WTC11 (cell line): ENCODE measurements around the gene RAB17. TPM values are rescaled to one million over a fixed set of nuclear protein-coding genes. Genes with fewer than 3 reads are reported as not detected.

Source experiments
- ATAC-seq: fragments of 200-7000 bp; cut with Tn5 transposase; 2 replicates; pipeline ENCODE4 v1.10.0; 2021; ENCODE audit warnings: mild to moderate bottlenecking, moderate library complexity
- CTCF ChIA-PET: fragments of 300-600 bp; sonication (Branson Sonifier 250); formaldehyde crosslinking; loops from one replicate; lab custom pipeline; 2021; ENCODE audit warnings: antibody characterized with exemption; lab: Charles Lee
- POLR2A ChIA-PET: fragments of 350-600 bp; sonication (Branson Sonifier 250); formaldehyde crosslinking; loops from one replicate; lab custom pipeline; 2021; ENCODE audit warnings: antibody characterized with exemption; lab: Charles Lee
- DNase-seq: peaks from one replicate; pipeline ENCODE4 v3.0.0; 2021; ENCODE audit warnings: low spot score
- H3K27ac Mint-ChIP-seq: 2 replicates; pipeline ENCODE4 v1.8.0; 2021; ENCODE audit warnings: mixed read lengths
- H3K27me3 Mint-ChIP-seq: 2 replicates; pipeline ENCODE4 v1.8.0; 2021; ENCODE audit warnings: low read depth, mild to moderate bottlenecking, moderate library complexity, mixed read lengths
- H3K36me3 Mint-ChIP-seq: 2 replicates; pipeline ENCODE4 v1.8.0; 2021; ENCODE audit warnings: mixed read lengths
- H3K4me1 Mint-ChIP-seq: 2 replicates; pipeline ENCODE4 v1.8.0; 2022; ENCODE audit warnings: mixed read lengths
- H3K4me3 Mint-ChIP-seq: 2 replicates; pipeline ENCODE4 v1.8.0; 2021; ENCODE audit warnings: mild to moderate bottlenecking, moderate library complexity, mixed read lengths
- H3K9me3 Mint-ChIP-seq: 2 replicates; pipeline ENCODE4 v1.8.0; 2021; ENCODE audit warnings: mixed read lengths
- CREB1 ChIP-seq: sonication (generic); formaldehyde crosslinking; IDR thresholded peaks from 2 replicates; pipeline ENCODE4 v1.8.0; 2023; ENCODE audit warnings: mild to moderate bottlenecking, missing genetic modification reagents
- CREM ChIP-seq: sonication (generic); formaldehyde crosslinking; IDR thresholded peaks from 2 replicates; pipeline ENCODE4 v1.8.1; 2022; ENCODE audit warnings: mild to moderate bottlenecking, missing genetic modification reagents, moderate library complexity
- ELF4 ChIP-seq: sonication (generic); formaldehyde crosslinking; IDR thresholded peaks from 2 replicates; pipeline ENCODE4 v1.8.1; 2022; ENCODE audit warnings: low read depth, mild to moderate bottlenecking, moderate library complexity, missing genetic modification reagents
- FOXK1 ChIP-seq: sonication (generic); formaldehyde crosslinking; IDR thresholded peaks from 2 replicates; pipeline ENCODE4 v1.8.0; 2022; ENCODE audit warnings: mild to moderate bottlenecking, moderate library complexity, missing genetic modification reagents
- GTF2I ChIP-seq: fragments of 250-450 bp; sonication (Bioruptor Pico); conservative IDR thresholded peaks from 2 replicates; pipeline ENCODE4 v1.4.0; 2021; ENCODE audit warnings: mild to moderate bottlenecking
- HMGXB4 ChIP-seq: sonication (generic); formaldehyde crosslinking; IDR thresholded peaks from 2 replicates; pipeline ENCODE4 v1.8.1; 2023; ENCODE audit warnings: mild to moderate bottlenecking, moderate library complexity, missing genetic modification reagents
- IRF2 ChIP-seq: sonication (generic); formaldehyde crosslinking; IDR thresholded peaks from 2 replicates; pipeline ENCODE4 v1.8.0; 2022; ENCODE audit warnings: low read depth, missing genetic modification reagents, borderline replicate concordance
- JAZF1 ChIP-seq: fragments of 250-450 bp; sonication (Bioruptor Pico); IDR thresholded peaks from 2 replicates; pipeline ENCODE4 v1.9.0; 2021; ENCODE audit warnings: moderate library complexity, mild to moderate bottlenecking, inconsistent platforms
- NFATC4 ChIP-seq: fragments of 250-450 bp; sonication (Bioruptor Pico); IDR thresholded peaks from 2 replicates; pipeline ENCODE4 v1.9.0; 2021; ENCODE audit warnings: mild to moderate bottlenecking
- NFE2L1 ChIP-seq: sonication (generic); formaldehyde crosslinking; IDR thresholded peaks from 2 replicates; pipeline ENCODE4 v1.8.1; 2023; ENCODE audit warnings: missing genetic modification reagents
- NFYB ChIP-seq: sonication (generic); formaldehyde crosslinking; conservative IDR thresholded peaks from 2 replicates; pipeline ENCODE4 v1.8.0; 2022; ENCODE audit warnings: low read depth, missing genetic modification reagents
- OVOL2 ChIP-seq: fragments of 250-450 bp; sonication (Bioruptor Pico); IDR thresholded peaks from 2 replicates; pipeline ENCODE4 v1.9.0; 2021; ENCODE audit warnings: mild to moderate bottlenecking, borderline replicate concordance
- SMAD3 ChIP-seq: sonication (generic); formaldehyde crosslinking; IDR thresholded peaks from 2 replicates; pipeline ENCODE4 v1.8.0; 2022; ENCODE audit warnings: missing genetic modification reagents, mild to moderate bottlenecking, borderline replicate concordance
- SMAD4 ChIP-seq: sonication (generic); formaldehyde crosslinking; IDR thresholded peaks from 2 replicates; pipeline ENCODE4 v1.8.0; 2022; ENCODE audit warnings: mild to moderate bottlenecking, missing genetic modification reagents
- SOX15 ChIP-seq: fragments of 250-450 bp; sonication (Bioruptor Pico); IDR thresholded peaks from 2 replicates; pipeline ENCODE4 v1.9.0; 2021; ENCODE audit warnings: mild to moderate bottlenecking
- TCF7 ChIP-seq: sonication (generic); formaldehyde crosslinking; IDR thresholded peaks from 2 replicates; pipeline ENCODE4 v1.8.0; 2022; ENCODE audit warnings: mild to moderate bottlenecking, low read depth, missing genetic modification reagents, moderate library complexity
- ZNF416 ChIP-seq: fragments of 250-450 bp; sonication (Bioruptor Pico); IDR thresholded peaks from 2 replicates; pipeline ENCODE4 v1.9.0; 2021; ENCODE audit warnings: mild to moderate bottlenecking, inconsistent platforms
- ZNF671 ChIP-seq: fragments of 250-450 bp; sonication (Bioruptor Pico); IDR thresholded peaks from 2 replicates; pipeline ENCODE4 v1.8.0; 2021; ENCODE audit warnings: mild to moderate bottlenecking
- total RNA-seq: library from RNA; stranded (reverse); gene quantifications from 3 replicates; pipeline ENCODE4 v1.2.3, GENCODE V29; 2021
- TF ChIP-seq, protein P1 (sequence below): sonication (generic); formaldehyde crosslinking; IDR thresholded peaks from 2 replicates; pipeline ENCODE4 v1.8.1; 2023; ENCODE audit warnings: mild to moderate bottlenecking, missing genetic modification reagents
- TF ChIP-seq, protein P2 (sequence below): sonication (generic); formaldehyde crosslinking; IDR thresholded peaks from 2 replicates; pipeline ENCODE4 v1.8.0; 2023; ENCODE audit warnings: missing genetic modification reagents, mild to moderate bottlenecking, borderline replicate concordance

Gene RAB17
- total RNA-seq, 1 experiment from 2014 or later, result 140 TPM

GRCh38 chr2:237591141-237591881 lies 777 bp upstream of the RAB17 start:
- peaks cover 80% of the 10 kb centered on the region for H3K4me1 Mint-ChIP-seq
- H3K4me3 Mint-ChIP-seq, result peak overlapping the region; percentile 83
- TF ChIP-seq IRF2 (CRISPR knock-in tag) (no peak), NFE2L1 (CRISPR knock-in tag) (no peak)
- peaks cover 15% of the 10 kb centered on the region for H3K36me3 Mint-ChIP-seq
- peak; percentile 85 for DNase-seq
- H3K27ac Mint-ChIP-seq, result peak overlapping the region; percentile 76
- no peaks in the 10 kb centered on the region for H3K9me3 Mint-ChIP-seq
- no peak for ATAC-seq
- POLR2A ChIA-PET, result interaction anchor here (0.8 to 2.4 kb wide), 6 partner anchors 9 to 79 kb away, joined by 3 to 7 read pairs (median 4); no protein-coding TSS in a partner anchor
- no peaks in the 10 kb centered on the region for H3K27me3 Mint-ChIP-seq
- CTCF ChIA-PET, result interaction anchor here (1.1 to 5.5 kb wide), 8 partner anchors 10 to 183 kb away, joined by 3 to 37 read pairs (median 7); no protein-coding TSS in a partner anchor

DNA sequence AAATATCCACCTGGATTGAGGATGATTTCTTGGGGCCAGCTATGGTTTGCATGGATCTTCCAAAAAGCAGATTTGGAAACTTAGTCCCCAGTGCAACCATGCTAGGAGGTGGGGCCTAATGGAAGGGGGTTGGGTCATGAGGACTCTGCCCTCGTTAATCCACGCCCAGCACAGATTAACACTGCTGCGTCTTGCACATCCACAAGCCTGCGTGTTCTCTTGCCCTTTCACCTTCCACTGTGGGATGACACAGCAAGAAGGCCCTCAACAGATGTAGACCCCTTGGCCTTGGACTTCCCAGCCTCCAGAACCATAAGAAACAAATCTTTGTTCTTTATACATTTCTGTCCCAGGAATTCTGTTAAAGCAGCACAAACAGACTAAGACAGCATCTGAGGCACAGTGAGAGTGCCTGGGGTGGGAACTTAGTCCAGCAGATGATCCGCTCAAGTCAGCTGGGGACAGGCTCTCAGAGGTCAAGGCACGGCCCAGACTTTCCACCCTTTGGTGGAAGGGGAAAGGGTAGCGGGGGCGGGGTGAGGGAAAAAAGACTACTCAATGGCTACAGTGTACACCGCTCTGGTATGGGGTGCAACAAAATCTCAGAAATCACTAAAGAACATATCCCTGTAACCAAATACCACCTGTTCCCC lies 2.4 kb downstream of the RAB17 start:
- Mint-ChIP-seq H3K9me3 (no peaks in the 10 kb centered on the region), H3K4me3 (peak overlapping the region; percentile 83), H3K27me3 (no peaks in the 10 kb centered on the region), H3K4me1 (peaks cover 79% of the 10 kb centered on the region), H3K36me3 (peaks cover 28% of the 10 kb centered on the region), H3K27ac (no peak overlapping the region)
- no peak for DNase-seq
- TF ChIP-seq TCF7 (CRISPR knock-in tag), result no peak
- no peak for TF ChIP-seq ELF4 (CRISPR knock-in tag)
- TF ChIP-seq, protein P1, sequence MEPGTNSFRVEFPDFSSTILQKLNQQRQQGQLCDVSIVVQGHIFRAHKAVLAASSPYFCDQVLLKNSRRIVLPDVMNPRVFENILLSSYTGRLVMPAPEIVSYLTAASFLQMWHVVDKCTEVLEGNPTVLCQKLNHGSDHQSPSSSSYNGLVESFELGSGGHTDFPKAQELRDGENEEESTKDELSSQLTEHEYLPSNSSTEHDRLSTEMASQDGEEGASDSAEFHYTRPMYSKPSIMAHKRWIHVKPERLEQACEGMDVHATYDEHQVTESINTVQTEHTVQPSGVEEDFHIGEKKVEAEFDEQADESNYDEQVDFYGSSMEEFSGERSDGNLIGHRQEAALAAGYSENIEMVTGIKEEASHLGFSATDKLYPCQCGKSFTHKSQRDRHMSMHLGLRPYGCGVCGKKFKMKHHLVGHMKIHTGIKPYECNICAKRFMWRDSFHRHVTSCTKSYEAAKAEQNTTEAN (CRISPR knock-in tag), result no peak
- TF ChIP-seq, protein P2, sequence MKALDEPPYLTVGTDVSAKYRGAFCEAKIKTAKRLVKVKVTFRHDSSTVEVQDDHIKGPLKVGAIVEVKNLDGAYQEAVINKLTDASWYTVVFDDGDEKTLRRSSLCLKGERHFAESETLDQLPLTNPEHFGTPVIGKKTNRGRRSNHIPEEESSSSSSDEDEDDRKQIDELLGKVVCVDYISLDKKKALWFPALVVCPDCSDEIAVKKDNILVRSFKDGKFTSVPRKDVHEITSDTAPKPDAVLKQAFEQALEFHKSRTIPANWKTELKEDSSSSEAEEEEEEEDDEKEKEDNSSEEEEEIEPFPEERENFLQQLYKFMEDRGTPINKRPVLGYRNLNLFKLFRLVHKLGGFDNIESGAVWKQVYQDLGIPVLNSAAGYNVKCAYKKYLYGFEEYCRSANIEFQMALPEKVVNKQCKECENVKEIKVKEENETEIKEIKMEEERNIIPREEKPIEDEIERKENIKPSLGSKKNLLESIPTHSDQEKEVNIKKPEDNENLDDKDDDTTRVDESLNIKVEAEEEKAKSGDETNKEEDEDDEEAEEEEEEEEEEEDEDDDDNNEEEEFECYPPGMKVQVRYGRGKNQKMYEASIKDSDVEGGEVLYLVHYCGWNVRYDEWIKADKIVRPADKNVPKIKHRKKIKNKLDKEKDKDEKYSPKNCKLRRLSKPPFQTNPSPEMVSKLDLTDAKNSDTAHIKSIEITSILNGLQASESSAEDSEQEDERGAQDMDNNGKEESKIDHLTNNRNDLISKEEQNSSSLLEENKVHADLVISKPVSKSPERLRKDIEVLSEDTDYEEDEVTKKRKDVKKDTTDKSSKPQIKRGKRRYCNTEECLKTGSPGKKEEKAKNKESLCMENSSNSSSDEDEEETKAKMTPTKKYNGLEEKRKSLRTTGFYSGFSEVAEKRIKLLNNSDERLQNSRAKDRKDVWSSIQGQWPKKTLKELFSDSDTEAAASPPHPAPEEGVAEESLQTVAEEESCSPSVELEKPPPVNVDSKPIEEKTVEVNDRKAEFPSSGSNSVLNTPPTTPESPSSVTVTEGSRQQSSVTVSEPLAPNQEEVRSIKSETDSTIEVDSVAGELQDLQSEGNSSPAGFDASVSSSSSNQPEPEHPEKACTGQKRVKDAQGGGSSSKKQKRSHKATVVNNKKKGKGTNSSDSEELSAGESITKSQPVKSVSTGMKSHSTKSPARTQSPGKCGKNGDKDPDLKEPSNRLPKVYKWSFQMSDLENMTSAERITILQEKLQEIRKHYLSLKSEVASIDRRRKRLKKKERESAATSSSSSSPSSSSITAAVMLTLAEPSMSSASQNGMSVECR, result no peak
- TF ChIP-seq FOXK1 (CRISPR knock-in tag), result no peak
- TF ChIP-seq NFYB (CRISPR knock-in tag), result no peak
- no peak for TF ChIP-seq CREM (CRISPR knock-in tag)
- TF ChIP-seq JAZF1 (CRISPR knock-in tag), result no peak
- TF ChIP-seq ZNF671 (CRISPR knock-in tag), result no peak
- TF ChIP-seq GTF2I (CRISPR knock-in tag), result no peak
- no peak for TF ChIP-seq SOX15 (CRISPR knock-in tag)
- TF ChIP-seq NFATC4 (CRISPR knock-in tag), result no peak
- TF ChIP-seq IRF2 (CRISPR knock-in tag), result no peak
- no peak for TF ChIP-seq HMGXB4 (CRISPR knock-in tag)
- no peak for TF ChIP-seq CREB1 (CRISPR knock-in tag)
- no peak for TF ChIP-seq SMAD4 (CRISPR knock-in tag)
- no peak for TF ChIP-seq SMAD3
- TF ChIP-seq OVOL2 (CRISPR knock-in tag), result no peak
- no peak for TF ChIP-seq ZNF416 (CRISPR knock-in tag)
- ATAC-seq, result peak; percentile 7; the same call in 1 of the 2 replicates
- CTCF ChIA-PET, result interaction anchor here (1.2 kb wide), 1 partner anchor 16 kb away, joined by 8 read pairs; no protein-coding TSS in a partner anchor
- POLR2A ChIA-PET, result no interaction called here
